HG02610 (cell line): ENCODE results near the gene CDON.
"Not testable (repeated sequence)": the region's sequence is repeated elsewhere in the genome, so short reads cannot be mapped to it uniquely, and the experiment has no call there.

Experiments
- ATAC-seq: cut with Tn5 transposase; IDR thresholded peaks from one replicate; pipeline ENCODE4 v1.9.1; 2021; ENCODE audit warnings: mild to moderate bottlenecking, moderate library complexity; ENCODE audit not compliant: unreplicated experiment

Gene CDON

GRCh38 chr11:126046570-126047195 is 16.0 kb downstream of the CDON start:
- ATAC-seq: no peak

DNA sequence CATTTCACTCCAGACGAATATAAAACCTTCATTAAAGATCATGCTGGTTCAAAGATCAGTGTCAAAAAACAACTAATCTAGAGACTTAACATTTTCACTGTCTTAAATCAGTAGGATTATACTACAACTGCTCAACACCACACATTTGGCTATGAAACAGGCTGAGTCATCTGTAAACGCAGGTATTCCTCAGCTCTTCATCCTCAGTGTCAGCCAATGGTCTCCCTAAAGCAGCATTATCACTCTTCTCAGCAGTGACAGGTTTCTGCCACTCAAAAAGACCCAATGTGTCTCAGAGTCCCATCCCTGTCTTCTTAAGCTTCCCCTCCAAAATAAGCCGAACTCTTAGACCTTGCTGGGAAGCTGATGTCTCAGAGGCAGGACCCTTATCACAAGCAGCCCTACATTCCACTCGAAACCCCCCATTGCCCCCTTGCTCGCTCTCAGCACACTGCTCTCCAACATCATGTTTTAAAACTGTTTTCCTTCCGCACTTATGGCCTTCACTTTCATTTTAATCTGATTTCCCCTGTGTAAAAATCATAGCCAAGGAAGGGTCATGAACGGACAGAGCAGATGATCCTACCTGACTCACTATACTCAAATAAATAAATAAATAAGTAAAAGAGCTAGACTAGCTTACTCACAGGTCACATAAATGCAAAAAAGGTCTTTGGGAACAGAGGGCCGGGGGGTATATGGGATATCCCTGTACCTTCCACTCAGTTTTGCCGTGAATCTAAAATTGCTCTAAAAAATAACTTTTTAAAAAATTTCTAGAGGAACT is 23.0 kb downstream of the CDON start:
- no peak for ATAC-seq

GRCh38 chr11:126035718-126036117 is 26.9 kb downstream of the CDON start:
- no peak for ATAC-seq

- ATAC-seq: no peak
These were observed 27.7 kb downstream of the CDON start for GRCh38 chr11:126034933-126035425.

DNA sequence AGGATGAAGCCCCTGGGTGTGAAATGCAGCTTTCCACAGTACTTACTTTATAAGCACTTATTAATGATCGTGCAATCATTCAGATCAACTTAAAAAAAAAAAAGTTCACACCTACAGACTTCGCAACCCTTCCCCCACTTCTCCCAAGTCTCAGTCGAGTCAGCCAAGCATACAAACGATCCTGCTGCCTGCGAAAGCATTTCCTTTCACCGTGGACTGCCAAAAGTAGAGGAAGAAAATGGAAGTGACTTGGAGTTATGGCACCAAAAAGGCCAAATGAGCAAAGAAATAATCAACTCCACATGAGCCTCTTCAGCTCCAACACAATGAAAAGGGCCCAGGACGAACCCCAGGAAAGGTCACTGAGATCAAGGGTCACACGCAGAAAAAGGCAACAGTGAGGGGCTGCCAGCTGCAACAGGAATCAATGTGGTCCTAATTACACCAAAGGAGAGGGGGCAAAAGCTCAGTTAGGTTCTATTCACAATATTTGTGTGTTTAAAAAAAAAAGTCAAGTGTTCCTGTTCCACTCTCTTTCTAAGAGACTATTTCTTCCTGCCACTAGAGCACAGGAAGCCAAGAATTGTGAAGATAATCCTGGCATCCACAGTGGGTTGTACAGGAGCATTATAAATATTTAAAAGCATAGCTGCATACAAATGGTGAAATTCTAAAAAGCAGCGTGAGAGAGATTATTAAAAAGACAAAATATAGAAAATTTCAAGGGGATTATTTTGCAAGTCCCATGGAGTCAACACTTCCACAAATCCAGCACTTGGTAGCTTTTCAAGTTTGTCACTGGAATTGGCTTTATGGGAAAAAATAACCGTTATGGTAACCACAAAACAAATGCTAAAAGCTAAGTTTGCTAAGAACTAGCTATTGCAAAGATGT is 28.4 kb downstream of the CDON start:
- no peak for ATAC-seq

GRCh38 chr11:126032375-126032774 is 30.3 kb downstream of the CDON start:
- ATAC-seq: no peak

DNA sequence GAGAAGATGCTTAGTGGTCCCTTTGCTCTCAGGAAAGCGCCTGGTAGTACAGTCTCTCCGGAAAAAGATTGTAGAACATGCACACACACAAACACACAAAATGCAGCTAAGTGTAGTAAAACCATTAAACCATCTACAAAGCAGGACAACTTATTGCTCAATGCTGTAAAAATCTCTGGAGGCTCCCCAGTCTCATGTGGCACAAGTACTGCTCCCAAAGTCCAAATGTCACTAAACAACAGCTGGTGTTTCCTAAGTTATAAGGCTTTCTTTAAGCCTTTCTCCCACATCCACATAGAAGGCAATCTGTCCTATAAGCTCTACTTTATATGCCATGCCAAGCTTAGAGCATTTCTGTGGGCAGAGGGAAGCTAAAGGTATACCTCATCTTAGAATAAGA is 32.9 kb downstream of the CDON start:
- no peak for ATAC-seq

DNA sequence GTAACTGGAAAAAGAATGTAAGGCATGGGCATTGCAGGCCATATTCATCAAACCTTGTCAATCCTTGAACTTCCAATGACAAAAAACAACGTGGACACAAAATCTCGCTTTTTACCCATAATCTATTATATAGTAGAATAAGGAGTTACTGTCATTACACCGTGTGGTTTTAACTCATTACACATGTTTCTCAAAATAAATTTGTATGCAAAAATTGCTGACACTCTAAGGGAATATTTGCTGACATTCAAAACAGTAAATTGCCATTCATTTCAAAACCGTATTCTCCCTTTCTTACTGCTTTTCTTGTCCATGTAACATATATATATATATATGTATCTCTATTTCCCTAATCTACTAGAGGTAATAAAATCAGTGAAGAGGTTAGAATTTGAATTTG is 33.4 kb downstream of the CDON start:
- no peak for ATAC-seq

DNA sequence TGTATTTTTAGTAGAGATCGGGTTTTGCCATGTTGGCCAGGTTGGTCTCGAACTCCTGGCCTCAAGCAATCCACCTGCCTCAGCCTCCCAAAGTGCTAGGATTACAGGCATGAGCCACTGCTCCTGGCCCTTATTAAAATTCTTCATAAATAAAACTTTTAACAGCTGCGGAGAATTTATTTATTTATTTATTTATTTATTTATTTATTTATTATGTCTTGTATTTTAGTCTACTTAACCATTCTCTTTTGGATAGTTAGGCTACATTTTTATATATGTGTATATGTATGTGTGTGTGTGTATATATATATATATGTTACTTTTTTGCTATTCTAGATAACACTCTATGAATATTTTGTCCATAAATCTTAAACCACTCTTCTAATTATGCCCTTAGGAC is 34.1 kb downstream of the CDON start:
- not testable (repeated sequence) for ATAC-seq

- no peak for ATAC-seq
These were observed 36.1 kb downstream of the CDON start for GRCh38 chr11:126026579-126026978.

DNA sequence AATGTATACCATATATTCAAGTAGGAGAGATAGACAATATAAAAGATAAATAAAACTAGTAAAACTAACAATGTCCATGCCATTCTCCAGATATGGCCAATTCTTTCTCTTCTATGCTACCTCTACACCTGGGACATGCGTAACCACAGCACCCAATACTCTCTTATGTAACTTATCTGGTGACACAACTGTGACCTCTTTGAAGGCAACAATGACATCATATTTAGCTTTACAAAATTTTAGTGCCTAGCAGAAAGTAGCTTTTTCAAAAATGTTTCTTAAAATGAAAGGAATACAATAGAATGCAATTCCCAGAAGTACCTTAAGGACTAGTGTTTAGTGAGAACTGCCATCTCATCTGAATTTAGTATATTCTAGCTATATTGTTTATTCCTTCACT is 36.8 kb downstream of the CDON start:
- no peak for ATAC-seq

GRCh38 chr11:126024123-126024522 is 38.5 kb downstream of the CDON start:
- no peak for ATAC-seq

DNA sequence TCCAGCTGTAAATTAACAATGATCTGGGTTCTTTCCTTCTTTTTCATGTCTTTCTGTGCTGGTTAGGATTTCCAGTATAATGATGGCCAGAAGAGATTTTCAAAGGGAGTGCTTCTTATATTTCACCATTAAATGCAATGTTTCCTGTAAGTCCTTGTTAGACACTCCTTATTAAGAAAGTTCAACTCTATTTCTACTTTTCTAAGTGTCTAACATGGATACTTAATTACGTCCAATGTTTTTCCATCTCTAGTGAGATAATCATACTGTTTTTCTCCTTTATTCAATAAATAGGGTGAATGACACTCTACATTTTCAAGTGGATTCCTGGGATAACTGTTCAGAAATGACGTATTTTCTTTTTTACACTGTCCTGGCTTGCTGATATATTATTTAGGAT is 49.8 kb downstream of the CDON start:
- no peak for ATAC-seq

GRCh38 chr11:126011754-126012153 is 50.9 kb downstream of the CDON start:
- ATAC-seq: no peak

DNA sequence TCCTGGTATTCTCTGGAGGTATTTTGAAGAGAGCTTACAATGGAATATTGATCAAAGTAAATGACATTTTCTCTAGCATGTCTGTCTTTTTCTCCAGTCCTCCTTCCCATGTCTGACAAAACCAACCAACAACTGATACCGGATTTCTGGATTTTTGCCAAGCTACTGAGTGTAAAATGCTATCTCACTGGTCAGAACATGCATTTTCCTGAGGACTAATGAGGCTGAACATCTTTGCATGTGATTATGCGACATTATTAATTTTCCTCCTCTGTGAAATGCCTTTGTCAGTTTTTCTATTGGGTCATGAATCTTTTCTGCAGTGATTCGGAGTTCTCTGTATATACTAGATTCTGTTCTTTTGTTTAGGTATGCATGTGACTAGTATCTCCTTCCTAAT is 51.4 kb downstream of the CDON start:
- ATAC-seq: no peak

DNA sequence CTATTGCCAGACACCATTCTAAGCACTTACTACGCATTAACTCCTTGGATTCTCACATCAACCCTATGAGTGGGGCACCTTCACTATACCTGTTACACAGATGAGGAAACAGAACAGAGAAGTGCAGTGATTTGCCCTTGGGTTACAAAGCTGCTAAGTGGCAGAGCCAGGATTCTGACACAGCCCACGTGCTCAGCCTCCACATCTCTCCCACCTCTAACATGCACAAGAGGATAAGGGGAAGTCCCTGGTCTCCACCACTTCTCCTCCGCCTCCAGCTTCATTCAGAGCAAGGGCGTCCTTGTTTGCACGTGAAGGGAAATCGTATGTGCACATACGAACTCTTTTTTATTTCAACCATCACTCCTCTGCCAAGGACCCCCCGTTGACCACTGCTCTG is 53.7 kb downstream of the CDON start:
- ATAC-seq: no peak

DNA sequence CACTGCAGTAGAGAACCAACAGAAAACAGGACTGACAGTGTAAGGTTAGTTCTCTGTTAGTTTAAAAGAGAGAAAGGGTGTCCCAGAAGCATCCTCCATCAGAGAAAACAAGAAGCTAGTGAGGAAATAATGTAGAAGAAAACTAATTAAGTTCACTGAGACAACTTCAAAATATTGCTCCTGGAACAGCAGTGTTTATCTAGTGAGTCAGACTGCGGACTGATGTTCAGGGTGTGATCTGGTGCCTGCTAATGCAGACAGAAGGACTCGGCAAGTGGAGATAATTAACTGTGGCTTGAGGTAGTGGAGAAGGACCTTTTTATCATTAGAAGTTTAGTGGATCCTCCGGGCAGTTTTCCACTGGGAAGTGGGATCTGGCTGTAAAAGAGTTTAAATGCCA is 55.4 kb downstream of the CDON start:
- no peak for ATAC-seq

- ATAC-seq: no peak
These were observed 56.6 kb downstream of the CDON start for GRCh38 chr11:126006068-126006467.

- ATAC-seq: no peak
These were observed 60.5 kb downstream of the CDON start for GRCh38 chr11:126002181-126002580.

DNA sequence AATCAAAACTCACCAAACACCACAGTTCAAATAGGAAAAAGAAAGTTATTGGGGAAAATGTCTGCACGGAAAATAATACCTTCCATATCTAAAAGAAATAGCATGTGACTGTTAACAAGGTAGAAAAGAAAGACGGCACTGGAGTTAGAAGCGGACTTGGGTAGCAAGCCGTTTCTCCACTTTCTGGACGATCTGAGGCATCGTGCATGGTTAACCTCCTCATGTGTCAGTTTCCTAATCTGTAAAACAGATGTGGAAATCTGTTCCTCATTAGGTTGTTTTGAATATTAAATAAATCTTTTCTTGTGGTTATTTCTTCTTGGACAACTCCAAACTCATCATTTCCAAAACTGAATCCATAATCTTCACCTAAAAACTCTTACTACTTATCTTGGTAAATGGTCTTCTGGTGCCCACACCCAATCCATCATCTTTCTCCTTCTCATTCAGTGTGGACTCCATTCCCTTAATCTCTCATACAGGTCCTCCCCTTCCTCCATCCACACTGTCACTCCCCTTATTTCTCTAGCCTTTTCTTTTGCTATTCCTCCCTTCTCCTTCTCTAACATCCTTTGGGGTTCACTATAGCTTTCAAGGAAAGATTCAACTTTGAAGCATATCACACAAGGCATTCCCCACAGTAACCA is 63.3 kb downstream of the CDON start:
- no peak for ATAC-seq

DNA sequence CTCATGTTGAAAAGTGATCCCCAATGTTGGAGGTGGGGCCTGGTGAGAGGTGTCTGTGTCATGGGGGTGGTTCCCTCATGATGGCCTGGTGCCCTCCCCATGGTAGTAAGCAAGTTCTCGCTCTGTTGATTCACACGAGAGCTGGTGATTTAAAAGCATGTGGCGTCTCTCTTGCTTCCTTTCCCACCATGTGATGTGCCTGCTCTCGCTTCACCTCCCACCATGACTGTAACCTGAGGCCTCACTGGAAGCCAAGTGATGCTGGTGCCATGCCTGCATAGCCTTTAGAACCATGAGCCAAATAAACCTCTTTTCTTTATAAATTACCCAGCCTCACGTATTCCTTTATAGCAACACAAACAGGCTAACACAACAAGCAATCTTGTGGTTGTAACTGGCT is 64.4 kb downstream of the CDON start:
- no peak for ATAC-seq
